ENCODE results near the gene PGA3. TPM values are rescaled to one million over a fixed set of nuclear protein-coding genes. Genes with fewer than 3 reads are reported as not detected.
"Not testable (repeated sequence)": the region's sequence is repeated elsewhere in the genome, so short reads cannot be mapped to it uniquely, and the experiment has no call there.

Gene PGA3
- total RNA-seq, 2 donors from 2014 or later: 0.77 TPM; not detected in 1

- Histone ChIP-seq H3K36me3 (no peaks in the 10 kb centered on the region), H3K9me3 (no peaks in the 10 kb centered on the region), H3K27ac (no peak overlapping the region), H3K4me3 (no peak overlapping the region), H3K27me3 (replicated peaks; ENCODE audit: insufficient read depth) (no peaks in the 10 kb centered on the region), H3K4me1 (replicated peaks) (no peaks in the 10 kb centered on the region)
- no peak for DNase-seq (ENCODE audit: low spot score)
- TF ChIP-seq CTCF (IDR thresholded peaks at IDR 0.05): no peak
- no peak for TF ChIP-seq POLR2AphosphoS5 (IDR thresholded peaks at IDR 0.05)
- no peak for TF ChIP-seq POLR2A (IDR thresholded peaks at IDR 0.05)
- WGBS: 96% methylated on average over 3 of the region's 3 CpGs
- intact Hi-C loops (cut with DNase I): no loop called here
Observed at GRCh38 chr11:61172888-61173287, 30.4 kb upstream of the PGA3 start.

- Histone ChIP-seq H3K27me3 (replicated peaks; ENCODE audit: insufficient read depth) (no peaks in the 10 kb centered on the region), H3K4me1 (replicated peaks) (no peaks in the 10 kb centered on the region), H3K36me3 (no peaks in the 10 kb centered on the region), H3K9me3 (no peaks in the 10 kb centered on the region), H3K4me3 (no peak overlapping the region), H3K27ac (no peak overlapping the region)
- no peak for DNase-seq (ENCODE audit: low spot score)
- TF ChIP-seq POLR2AphosphoS5 (IDR thresholded peaks at IDR 0.05): no peak
- TF ChIP-seq CTCF (IDR thresholded peaks at IDR 0.05): peak in 2 of 4 experiments; percentile 10 to 33
- intact Hi-C loops (cut with DNase I): no loop called here
- 83% methylated on average over 4 of the region's 4 CpGs for WGBS
Observed at GRCh38 chr11:61173456-61173855, 29.9 kb upstream of the PGA3 start.

- Histone ChIP-seq H3K4me3 (no peak overlapping the region), H3K36me3 (no peaks in the 10 kb centered on the region), H3K27ac (no peak overlapping the region), H3K27me3 (replicated peaks; ENCODE audit: insufficient read depth) (no peaks in the 10 kb centered on the region), H3K4me1 (replicated peaks) (no peaks in the 10 kb centered on the region), H3K9me3 (no peaks in the 10 kb centered on the region)
- TF ChIP-seq POLR2A (IDR thresholded peaks at IDR 0.05) (no peak), POLR2AphosphoS5 (IDR thresholded peaks at IDR 0.05) (no peak), CTCF (IDR thresholded peaks at IDR 0.05) (no peak)
- DNase-seq (ENCODE audit: low spot score): no peak
- intact Hi-C loops (cut with DNase I): no loop called here
- WGBS: 73% methylated on average over 6 of the region's 6 CpGs
Observed at GRCh38 chr11:61174273-61174672, 29.0 kb upstream of the PGA3 start.

GRCh38 chr11:61174949-61175348 is 28.4 kb upstream of the PGA3 start:
- Histone ChIP-seq H3K36me3 (no peaks in the 10 kb centered on the region), H3K27me3 (replicated peaks; ENCODE audit: insufficient read depth) (no peaks in the 10 kb centered on the region), H3K4me1 (replicated peaks) (no peaks in the 10 kb centered on the region), H3K9me3 (no peaks in the 10 kb centered on the region), H3K27ac (no peak overlapping the region), H3K4me3 (no peak overlapping the region)
- WGBS: 72% methylated on average over 6 of the region's 6 CpGs
- intact Hi-C loops (cut with DNase I): no loop called here
- no peak for TF ChIP-seq POLR2AphosphoS5 (IDR thresholded peaks at IDR 0.05)
- TF ChIP-seq CTCF (IDR thresholded peaks at IDR 0.05): no peak
- no peak for TF ChIP-seq POLR2A (IDR thresholded peaks at IDR 0.05)
- no peak for DNase-seq (ENCODE audit: low spot score)

- WGBS: 71% methylated on average over 6 of the region's 6 CpGs
- intact Hi-C loops (cut with DNase I): no loop called here
- H3K4me1 ChIP-seq (replicated peaks): no peaks in the 10 kb centered on the region
- no peaks in the 10 kb centered on the region for H3K9me3 ChIP-seq
- no peak overlapping the region for H3K4me3 ChIP-seq
- TF ChIP-seq POLR2A (IDR thresholded peaks at IDR 0.05): no peak
- DNase-seq (ENCODE audit: low spot score): no peak
- no peak overlapping the region for H3K27ac ChIP-seq
- H3K27me3 ChIP-seq (replicated peaks; ENCODE audit: insufficient read depth): no peaks in the 10 kb centered on the region
- H3K36me3 ChIP-seq: no peaks in the 10 kb centered on the region
Observed at GRCh38 chr11:61176446-61176845, 26.9 kb upstream of the PGA3 start.

GRCh38 chr11:61180205-61180604 is 23.1 kb upstream of the PGA3 start:
- H3K4me3 ChIP-seq; intact Hi-C loops (cut with DNase I); H3K4me1 ChIP-seq (replicated peaks); H3K36me3 ChIP-seq; H3K27ac ChIP-seq; H3K27me3 ChIP-seq (replicated peaks; ENCODE audit: insufficient read depth); DNase-seq (ENCODE audit: low spot score); H3K9me3 ChIP-seq: not testable (repeated sequence)
- WGBS: 96% methylated on average over 6 of the region's 6 CpGs

Measured in prostate gland (tissue), 2 donors.